Subcutaneous adipose tissue (tissue), 4 donors: ENCODE results near the gene TMED8. TPM values are rescaled to one million over a fixed set of nuclear protein-coding genes. Genes with fewer than 3 reads are reported as not detected.

Source experiments
- total RNA-seq, 4 donors: library from RNA; depleted of rRNA; stranded (reverse); fragments of >200 nt; gene quantifications; one replicate each; pipeline ENCODE4 v1.1.0, GENCODE V29; 2016
- TF ChIP-seq, protein P1 (sequence below): fragments of 450-650 bp; IDR thresholded peaks from one replicate; pipeline ENCODE4 v1.5.1; 2016; ENCODE audit warnings: low read depth, mild to moderate bottlenecking, control low read depth, antibody characterized with exemption, moderate library complexity

Gene TMED8
- total RNA-seq, 4 donors from 2014 or later: 9.2 to 14.3 (median 11.6) TPM

- TF ChIP-seq, protein P1, sequence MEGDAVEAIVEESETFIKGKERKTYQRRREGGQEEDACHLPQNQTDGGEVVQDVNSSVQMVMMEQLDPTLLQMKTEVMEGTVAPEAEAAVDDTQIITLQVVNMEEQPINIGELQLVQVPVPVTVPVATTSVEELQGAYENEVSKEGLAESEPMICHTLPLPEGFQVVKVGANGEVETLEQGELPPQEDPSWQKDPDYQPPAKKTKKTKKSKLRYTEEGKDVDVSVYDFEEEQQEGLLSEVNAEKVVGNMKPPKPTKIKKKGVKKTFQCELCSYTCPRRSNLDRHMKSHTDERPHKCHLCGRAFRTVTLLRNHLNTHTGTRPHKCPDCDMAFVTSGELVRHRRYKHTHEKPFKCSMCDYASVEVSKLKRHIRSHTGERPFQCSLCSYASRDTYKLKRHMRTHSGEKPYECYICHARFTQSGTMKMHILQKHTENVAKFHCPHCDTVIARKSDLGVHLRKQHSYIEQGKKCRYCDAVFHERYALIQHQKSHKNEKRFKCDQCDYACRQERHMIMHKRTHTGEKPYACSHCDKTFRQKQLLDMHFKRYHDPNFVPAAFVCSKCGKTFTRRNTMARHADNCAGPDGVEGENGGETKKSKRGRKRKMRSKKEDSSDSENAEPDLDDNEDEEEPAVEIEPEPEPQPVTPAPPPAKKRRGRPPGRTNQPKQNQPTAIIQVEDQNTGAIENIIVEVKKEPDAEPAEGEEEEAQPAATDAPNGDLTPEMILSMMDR: no peak
Measured at GRCh38 chr14:77340389-77340788, 36.5 kb downstream of the TMED8 start.

- TF ChIP-seq, protein P1: no peak
Measured at GRCh38 chr14:77339407-77339806, 37.5 kb downstream of the TMED8 start.

DNA sequence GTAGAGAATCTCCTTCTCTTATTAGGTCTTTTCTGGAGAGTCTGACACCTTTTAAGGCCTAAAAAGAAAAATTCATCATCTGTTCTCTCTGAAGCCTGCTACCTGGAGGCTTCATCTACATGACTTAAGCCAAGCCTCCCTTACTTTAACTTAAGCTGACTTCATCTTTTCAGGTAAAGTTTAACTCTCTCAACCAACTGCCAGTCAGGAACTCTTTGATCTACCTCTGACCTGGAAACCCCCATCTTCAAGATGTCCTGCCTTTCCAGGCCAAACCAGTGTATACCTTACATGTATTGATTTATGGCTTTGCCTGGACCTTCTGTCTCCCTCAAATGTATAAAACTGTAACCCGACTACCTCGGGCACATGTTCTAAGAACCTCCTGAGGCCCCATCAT, 38.6 kb downstream of the TMED8 start:
- TF ChIP-seq, protein P1: no peak

- TF ChIP-seq, protein P1: no peak
Measured at GRCh38 chr14:77337880-77338279, 39.0 kb downstream of the TMED8 start.

DNA sequence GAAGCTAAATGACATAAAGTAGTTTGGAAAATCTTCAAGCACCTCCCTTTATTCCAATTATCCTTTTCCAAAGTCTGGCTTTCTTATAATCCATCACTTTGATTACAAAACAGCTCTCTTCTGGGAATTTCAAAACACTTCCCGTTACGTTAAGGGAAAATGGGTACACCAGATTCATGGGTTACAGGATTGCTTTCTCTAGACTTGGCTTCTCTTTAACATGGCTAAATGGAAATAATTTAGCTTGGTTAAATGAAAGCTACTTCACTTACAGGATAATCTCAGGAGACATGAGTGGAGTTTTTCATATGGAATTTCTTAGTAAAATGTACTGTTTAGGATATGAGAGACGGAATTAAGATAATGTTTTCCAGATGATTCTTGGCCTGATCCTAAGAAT, 41.3 kb downstream of the TMED8 start:
- TF ChIP-seq, protein P1: no peak

DNA sequence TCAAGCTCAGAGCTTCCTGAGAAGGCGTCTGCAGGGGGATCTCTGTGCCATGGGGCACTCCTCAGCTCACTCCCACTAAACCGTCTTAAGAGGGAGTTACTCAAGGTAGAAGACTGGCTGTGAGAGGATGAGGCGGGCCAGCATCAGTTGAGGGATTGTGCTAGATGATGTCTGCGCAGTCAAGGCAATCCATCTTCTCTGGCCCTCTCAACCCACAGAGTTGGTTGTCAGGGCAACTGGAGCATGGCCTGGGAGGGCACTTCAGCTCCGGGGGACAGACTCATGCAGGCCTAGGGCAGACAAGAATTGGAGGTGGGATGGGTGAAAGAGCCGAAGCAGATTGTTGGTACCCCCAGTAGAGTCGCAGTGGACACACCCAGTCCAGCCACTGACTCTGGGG, 47.0 kb downstream of the TMED8 start:
- TF ChIP-seq, protein P1: no peak

- TF ChIP-seq, protein P1: no peak
Measured at GRCh38 chr14:77327111-77327510, 49.8 kb downstream of the TMED8 start.
